ENCODE results near the gene ATP5PF. TPM values are rescaled to one million over a fixed set of nuclear protein-coding genes. Genes with fewer than 3 reads are reported as not detected.

Gene ATP5PF
- total RNA-seq, 1 experiment from 2014 or later: 156 TPM

DNA sequence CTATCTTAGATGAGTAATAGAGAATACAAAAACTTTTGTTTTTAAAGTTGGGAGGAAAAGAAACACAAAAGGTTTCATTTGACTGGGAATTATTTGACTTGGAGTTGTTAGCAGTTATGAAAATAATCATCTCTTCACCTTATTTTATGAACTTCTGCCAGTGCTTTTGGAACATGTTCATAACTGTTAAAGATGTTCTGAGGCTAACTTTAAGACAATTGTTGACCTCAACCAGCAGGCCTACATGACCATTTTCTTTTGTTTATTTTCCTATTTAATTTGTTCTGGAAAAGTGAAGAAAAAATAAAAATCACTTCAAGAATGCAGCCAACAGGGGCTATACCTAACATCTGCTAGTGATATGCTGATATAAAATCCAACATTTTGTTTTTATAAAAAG lies 58.3 kb downstream of the ATP5PF start:
- Mint-ChIP-seq H3K27ac (ENCODE audit: unreplicated experiment) (no peak overlapping the region), H3K9me3 (ENCODE audit: unreplicated experiment) (no peaks in the 10 kb centered on the region), H3K27me3 (ENCODE audit: insufficient read depth, unreplicated experiment) (peaks cover 6% of the 10 kb centered on the region), H3K4me3 (ENCODE audit: unreplicated experiment) (no peak overlapping the region), H3K4me1 (ENCODE audit: low read depth, unreplicated experiment) (no peaks in the 10 kb centered on the region), H3K36me3 (ENCODE audit: insufficient read depth, unreplicated experiment) (no peaks in the 10 kb centered on the region)
- BruUV-seq (replicated peaks): no TSS peak
- no peak overlapping the region for H3K4me3 ChIP-seq (ENCODE audit: low read depth, low read length)
- ChIA-PET CTCF (no interaction called here), POLR2A (no interaction called here)
- H3K4me1 ChIP-seq: no peaks in the 10 kb centered on the region
- TF ChIP-seq, protein P1, sequence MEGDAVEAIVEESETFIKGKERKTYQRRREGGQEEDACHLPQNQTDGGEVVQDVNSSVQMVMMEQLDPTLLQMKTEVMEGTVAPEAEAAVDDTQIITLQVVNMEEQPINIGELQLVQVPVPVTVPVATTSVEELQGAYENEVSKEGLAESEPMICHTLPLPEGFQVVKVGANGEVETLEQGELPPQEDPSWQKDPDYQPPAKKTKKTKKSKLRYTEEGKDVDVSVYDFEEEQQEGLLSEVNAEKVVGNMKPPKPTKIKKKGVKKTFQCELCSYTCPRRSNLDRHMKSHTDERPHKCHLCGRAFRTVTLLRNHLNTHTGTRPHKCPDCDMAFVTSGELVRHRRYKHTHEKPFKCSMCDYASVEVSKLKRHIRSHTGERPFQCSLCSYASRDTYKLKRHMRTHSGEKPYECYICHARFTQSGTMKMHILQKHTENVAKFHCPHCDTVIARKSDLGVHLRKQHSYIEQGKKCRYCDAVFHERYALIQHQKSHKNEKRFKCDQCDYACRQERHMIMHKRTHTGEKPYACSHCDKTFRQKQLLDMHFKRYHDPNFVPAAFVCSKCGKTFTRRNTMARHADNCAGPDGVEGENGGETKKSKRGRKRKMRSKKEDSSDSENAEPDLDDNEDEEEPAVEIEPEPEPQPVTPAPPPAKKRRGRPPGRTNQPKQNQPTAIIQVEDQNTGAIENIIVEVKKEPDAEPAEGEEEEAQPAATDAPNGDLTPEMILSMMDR (IDR thresholded peaks at IDR 0.05; ENCODE audit: insufficient read depth in 1 of 2, low read depth in 1 of 2, low read length in 1 of 2, severe bottlenecking in 1 of 2, unreplicated experiment in 1 of 2): no peak
- no peaks in the 10 kb centered on the region for H3K27me3 ChIP-seq (replicated peaks; ENCODE audit: control insufficient read depth, insufficient read depth, low read length)
- DNase-seq: no peak
- intact Hi-C loops (cut with micrococcal nuclease; ENCODE audit: unreplicated experiment): no loop called here
- H3K9me3 ChIP-seq: no peaks in the 10 kb centered on the region
- no peaks in the 10 kb centered on the region for H3K36me3 ChIP-seq (ENCODE audit: control insufficient read depth, insufficient read depth, low read length)

Other genes starting within 250 kb of the ATP5PF start
- gene MRPL39, start 127.4 kb downstream of the ATP5PF start, total RNA-seq (2022): 37.3 and 39.8 TPM in 2 replicates
- 0.20 TPM in 1 of 2 replicates, not detected in the other for gene JAM2, start 95.6 kb downstream of the ATP5PF start, total RNA-seq (2022)
- 17.4 and 20.3 TPM in 2 replicates for gene GABPA, start 68 bp upstream of the ATP5PF start, total RNA-seq (2022)